Measurements from ENCODE around the gene SORL1. TPM values are rescaled to one million over a fixed set of nuclear protein-coding genes. Genes with fewer than 3 reads are reported as not detected.

Gene SORL1
- total and polyA plus RNA-seq, 2 experiments from 2014 or later, result 0.26 to 0.54 TPM

DNA sequence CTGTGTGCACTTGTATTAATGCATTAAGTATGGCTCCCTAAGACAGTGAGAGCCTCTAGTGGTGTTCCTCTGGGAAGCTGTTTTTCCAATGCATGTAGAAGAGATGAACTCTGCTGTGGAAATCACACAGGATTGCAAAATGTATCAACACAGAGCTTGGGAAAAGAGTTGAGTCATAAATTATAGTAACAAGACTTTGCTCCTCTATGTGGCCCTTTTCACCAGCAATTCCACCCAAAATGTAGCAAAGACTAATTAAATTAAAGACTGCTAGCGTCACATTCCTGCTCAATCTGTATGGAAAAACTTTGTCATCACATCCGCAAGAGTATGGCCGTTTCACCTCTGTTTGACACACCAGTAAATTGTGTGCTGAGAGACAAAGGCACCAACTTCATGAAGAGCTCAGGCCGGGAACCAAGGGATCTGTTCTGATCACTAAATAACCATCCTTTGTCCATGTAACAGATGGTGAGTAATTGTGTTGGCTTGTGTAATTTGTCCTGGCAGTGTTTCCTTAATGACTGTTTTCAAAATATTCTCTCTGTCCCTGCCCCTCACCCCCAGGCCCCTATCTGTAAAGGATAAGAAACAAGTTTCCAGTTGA, 209.9 kb downstream of the SORL1 start:
- no peaks in the 10 kb centered on the region for H3K36me3 ChIP-seq (ENCODE audit: low read depth)
- in situ Hi-C loops (cut with MboI), result no loop called here
- no peak overlapping the region for H3K4me3 ChIP-seq
- H3K9me2 ChIP-seq (ENCODE audit: insufficient read depth), result no peaks in the 10 kb centered on the region
- no peaks in the 10 kb centered on the region; the same call in 1 of the 2 replicates for H3K79me2 ChIP-seq (ENCODE audit: insufficient read depth)
- H3K4me2 ChIP-seq (ENCODE audit: unreplicated experiment), result peak overlapping the region; percentile 47
- H3K27me3 ChIP-seq (replicated peaks; ENCODE audit: insufficient read depth), result no peaks in the 10 kb centered on the region
- peak overlapping the region; percentile 92 for H3K27ac ChIP-seq
- H3K4me1 ChIP-seq (ENCODE audit: insufficient read depth), result peaks cover 33% of the 10 kb centered on the region
- peaks cover 44% of the 10 kb centered on the region for H3F3A ChIP-seq (ENCODE audit: insufficient read depth)
- DNase-seq, result peak; percentile 89
- H2AFZ ChIP-seq, result no peak overlapping the region; the same call in 1 of the 2 replicates
- WGBS, 2 experiments (ENCODE audit: low coverage in 1 of 2, low lambda C conversion rate in 2 of 2, missing lambda C conversion rate in 2 of 2), result 1 to 3% methylated on average over 4 of the region's 4 CpGs
- TF ChIP-seq EZH2phosphoT487 (IDR thresholded peaks at IDR 0.05; ENCODE audit: insufficient read depth, low read depth) (no peak), EZH2 (IDR thresholded peaks at IDR 0.05; ENCODE audit: insufficient read depth, poor library complexity, severe bottlenecking) (no peak)
- no peaks in the 10 kb centered on the region for H4K20me1 ChIP-seq (ENCODE audit: insufficient read depth)
- H3K9me3 ChIP-seq (ENCODE audit: low read depth), result no peaks in the 10 kb centered on the region
- H3K9ac ChIP-seq, result peak overlapping the region; percentile 52

GRCh38 chr11:121664144-121664543, 212.0 kb downstream of the SORL1 start:
- Histone ChIP-seq H4K20me1 (ENCODE audit: insufficient read depth) (no peaks in the 10 kb centered on the region), H3K9me2 (ENCODE audit: insufficient read depth) (no peaks in the 10 kb centered on the region), H3K4me2 (ENCODE audit: unreplicated experiment) (no peak overlapping the region), H3K36me3 (ENCODE audit: low read depth) (no peaks in the 10 kb centered on the region), H3K9ac (no peak overlapping the region), H3K4me3 (no peak overlapping the region), H3K79me2 (ENCODE audit: insufficient read depth) (no peaks in the 10 kb centered on the region), H3K4me1 (ENCODE audit: insufficient read depth) (peaks cover 27% of the 10 kb centered on the region), H2AFZ (no peak overlapping the region), H3K27ac (no peak overlapping the region), H3K9me3 (ENCODE audit: low read depth) (no peaks in the 10 kb centered on the region), H3F3A (ENCODE audit: insufficient read depth) (peaks cover 36% of the 10 kb centered on the region), H3K27me3 (replicated peaks; ENCODE audit: insufficient read depth) (no peaks in the 10 kb centered on the region)
- TF ChIP-seq EZH2 (IDR thresholded peaks at IDR 0.05; ENCODE audit: insufficient read depth, poor library complexity, severe bottlenecking) (no peak), EZH2phosphoT487 (IDR thresholded peaks at IDR 0.05; ENCODE audit: insufficient read depth, low read depth) (no peak)
- DNase-seq, result no peak
- in situ Hi-C loops (cut with MboI), result no loop called here

DNA sequence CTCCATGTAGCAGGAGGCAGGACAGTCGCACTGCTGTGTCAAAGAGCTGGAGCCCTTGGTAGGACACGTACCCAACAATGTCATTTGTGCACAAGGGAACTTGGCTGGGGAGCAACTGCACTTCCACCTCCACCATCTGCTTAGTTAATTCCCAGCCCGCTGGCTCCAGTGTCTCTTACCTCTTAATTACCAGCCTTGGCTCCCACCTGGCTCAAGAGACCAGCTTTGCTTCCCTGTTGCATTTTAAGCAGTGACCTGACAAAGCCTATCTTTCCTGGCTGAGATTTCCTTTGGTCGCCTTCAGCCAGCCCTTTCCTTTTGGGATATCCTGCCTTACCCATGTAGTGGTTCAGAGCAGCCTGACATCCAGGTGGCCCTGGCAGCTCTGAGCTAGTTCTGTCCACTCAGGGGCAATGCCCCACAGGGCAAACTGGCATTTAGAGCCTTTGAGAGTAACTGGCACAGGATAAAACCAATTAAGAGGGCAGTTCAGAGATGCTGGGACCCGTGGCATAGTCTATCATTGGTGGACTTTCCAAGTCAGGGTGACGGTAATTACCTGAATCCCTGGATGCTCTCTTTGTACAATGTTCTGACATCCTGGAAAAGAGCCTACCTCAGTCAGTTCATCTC, 213.2 kb downstream of the SORL1 start:
- WGBS, 2 experiments (ENCODE audit: low coverage in 1 of 2, low lambda C conversion rate in 2 of 2, missing lambda C conversion rate in 2 of 2), result 90 to 95% methylated on average over 6 of the region's 6 CpGs
- in situ Hi-C loops (cut with MboI), result no loop called here
- no peak overlapping the region for H3K9ac ChIP-seq

GRCh38 chr11:121667836-121668235, 215.7 kb downstream of the SORL1 start:
- 97 to 100% methylated on average over 1 of the region's 1 CpG for WGBS, 2 experiments (ENCODE audit: low coverage in 1 of 2, low lambda C conversion rate in 2 of 2, missing lambda C conversion rate in 2 of 2)
- H3K27me3 ChIP-seq (replicated peaks; ENCODE audit: insufficient read depth), result no peaks in the 10 kb centered on the region
- H3K36me3 ChIP-seq (ENCODE audit: low read depth), result no peaks in the 10 kb centered on the region

More for the DNA sequence above, 213.2 kb downstream of the SORL1 start:
- Histone ChIP-seq H3F3A (ENCODE audit: insufficient read depth) (peaks cover 26% of the 10 kb centered on the region), H3K27me3 (replicated peaks; ENCODE audit: insufficient read depth) (no peaks in the 10 kb centered on the region), H3K9me2 (ENCODE audit: insufficient read depth) (no peaks in the 10 kb centered on the region), H3K9me3 (ENCODE audit: low read depth) (no peaks in the 10 kb centered on the region), H3K36me3 (ENCODE audit: low read depth) (no peaks in the 10 kb centered on the region), H4K20me1 (ENCODE audit: insufficient read depth) (no peaks in the 10 kb centered on the region), H3K4me2 (ENCODE audit: unreplicated experiment) (no peak overlapping the region), H3K27ac (no peak overlapping the region), H3K79me2 (ENCODE audit: insufficient read depth) (no peaks in the 10 kb centered on the region), H3K4me1 (ENCODE audit: insufficient read depth) (peaks cover 39% of the 10 kb centered on the region), H2AFZ (no peak overlapping the region), H3K4me3 (no peak overlapping the region)
- no peak for DNase-seq
- TF ChIP-seq EZH2 (IDR thresholded peaks at IDR 0.05; ENCODE audit: insufficient read depth, poor library complexity, severe bottlenecking) (no peak), EZH2phosphoT487 (IDR thresholded peaks at IDR 0.05; ENCODE audit: insufficient read depth, low read depth) (no peak)

More at GRCh38 chr11:121667836-121668235, 215.7 kb downstream of the SORL1 start:
- no peak for DNase-seq
- Histone ChIP-seq H3K4me3 (no peak overlapping the region), H3K27ac (no peak overlapping the region), H3K9me3 (ENCODE audit: low read depth) (no peaks in the 10 kb centered on the region), H3K4me1 (ENCODE audit: insufficient read depth) (peaks cover 31% of the 10 kb centered on the region), H3K9ac (no peak overlapping the region), H4K20me1 (ENCODE audit: insufficient read depth) (no peaks in the 10 kb centered on the region), H2AFZ (no peak overlapping the region), H3K4me2 (ENCODE audit: unreplicated experiment) (no peak overlapping the region), H3K9me2 (ENCODE audit: insufficient read depth) (no peaks in the 10 kb centered on the region), H3F3A (ENCODE audit: insufficient read depth) (peaks cover 1% of the 10 kb centered on the region), H3K79me2 (ENCODE audit: insufficient read depth) (no peaks in the 10 kb centered on the region)
- TF ChIP-seq EZH2phosphoT487 (IDR thresholded peaks at IDR 0.05; ENCODE audit: insufficient read depth, low read depth) (no peak), EZH2 (IDR thresholded peaks at IDR 0.05; ENCODE audit: insufficient read depth, poor library complexity, severe bottlenecking) (no peak)
- in situ Hi-C loops (cut with MboI), result no loop called here

All from GM23248 (cell line).